Testis (tissue), 2 donors: ENCODE results near the gene DHDH.

Source experiments
- POLR2A ChIP-seq: fragments of 450-650 bp; IDR thresholded peaks from one replicate; pipeline ENCODE4 v1.6.1; 2017; ENCODE audit warnings: antibody characterized with exemption, mild to moderate bottlenecking, moderate library complexity
- TF ChIP-seq, protein P1 (sequence below), 3 experiments: fragments of 450-650 bp in 2 of 3; fragments of 200-600 bp in 1 of 3; sonication (generic) in 1 of 3; IDR thresholded peaks; one replicate each; pipeline ENCODE4 v1.5.1; 2016 to 2019; ENCODE audit warnings: antibody characterized with exemption in 3 of 3, mild to moderate bottlenecking in 2 of 3, moderate library complexity in 1 of 3

DNA sequence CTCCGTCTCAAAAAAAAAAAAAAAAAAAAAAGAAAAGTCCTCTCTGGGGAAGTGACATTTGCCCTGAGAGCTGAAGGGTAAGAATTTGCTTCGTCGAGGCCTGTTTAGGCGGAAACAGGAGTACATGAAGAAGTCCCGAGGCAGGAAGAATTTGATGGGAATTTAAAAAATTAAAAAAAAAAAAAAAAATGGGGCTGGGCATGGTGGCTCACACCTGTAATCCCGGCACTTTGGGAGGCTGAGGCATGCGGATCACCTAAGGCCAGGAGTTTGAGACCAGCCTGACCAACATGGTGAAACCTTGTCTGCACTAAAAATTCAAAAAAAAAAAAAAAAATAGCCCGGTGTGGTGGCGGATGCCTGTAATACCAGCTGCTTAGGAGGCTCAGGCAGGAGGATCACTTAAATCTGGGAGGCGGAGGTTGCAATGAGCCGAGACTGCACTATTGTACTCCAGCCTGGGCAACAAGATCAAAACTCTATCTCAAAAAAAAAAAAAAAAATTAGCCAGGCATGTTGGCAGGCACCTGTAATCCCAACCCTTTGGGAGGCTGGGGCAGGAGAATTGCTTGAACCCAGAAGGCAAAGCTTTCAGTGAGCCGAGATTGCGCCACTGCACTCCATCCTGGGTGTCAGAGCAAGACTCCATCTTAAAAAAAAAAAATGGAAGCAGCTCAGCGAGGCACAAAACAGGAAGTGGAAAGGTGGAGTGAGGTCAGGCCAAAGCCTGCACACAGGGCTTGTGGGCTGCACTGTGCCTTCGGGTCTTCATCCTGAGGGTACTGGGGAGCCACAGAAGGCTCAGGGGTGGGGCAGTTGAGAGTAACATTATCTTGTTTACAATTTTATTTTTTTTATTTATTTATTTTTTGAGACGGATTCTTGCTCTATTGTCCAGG, 26.1 kb downstream of the DHDH start:
- TF ChIP-seq POLR2A, result no peak
- TF ChIP-seq, protein P1, sequence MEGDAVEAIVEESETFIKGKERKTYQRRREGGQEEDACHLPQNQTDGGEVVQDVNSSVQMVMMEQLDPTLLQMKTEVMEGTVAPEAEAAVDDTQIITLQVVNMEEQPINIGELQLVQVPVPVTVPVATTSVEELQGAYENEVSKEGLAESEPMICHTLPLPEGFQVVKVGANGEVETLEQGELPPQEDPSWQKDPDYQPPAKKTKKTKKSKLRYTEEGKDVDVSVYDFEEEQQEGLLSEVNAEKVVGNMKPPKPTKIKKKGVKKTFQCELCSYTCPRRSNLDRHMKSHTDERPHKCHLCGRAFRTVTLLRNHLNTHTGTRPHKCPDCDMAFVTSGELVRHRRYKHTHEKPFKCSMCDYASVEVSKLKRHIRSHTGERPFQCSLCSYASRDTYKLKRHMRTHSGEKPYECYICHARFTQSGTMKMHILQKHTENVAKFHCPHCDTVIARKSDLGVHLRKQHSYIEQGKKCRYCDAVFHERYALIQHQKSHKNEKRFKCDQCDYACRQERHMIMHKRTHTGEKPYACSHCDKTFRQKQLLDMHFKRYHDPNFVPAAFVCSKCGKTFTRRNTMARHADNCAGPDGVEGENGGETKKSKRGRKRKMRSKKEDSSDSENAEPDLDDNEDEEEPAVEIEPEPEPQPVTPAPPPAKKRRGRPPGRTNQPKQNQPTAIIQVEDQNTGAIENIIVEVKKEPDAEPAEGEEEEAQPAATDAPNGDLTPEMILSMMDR (IDR thresholded peaks at IDR 0.05), result no peak
